HepG2 (cell line): ENCODE measurements around the gene ATF1.
"Not testable (repeated sequence)": the region's sequence is repeated elsewhere in the genome, so short reads cannot be mapped to it uniquely, and the experiment has no call there.

Experiments used
- ADNP ChIP-seq: sonication (generic); formaldehyde crosslinking; IDR thresholded peaks from 2 replicates; pipeline ENCODE4 v1.4.0; 2020; ENCODE audit warnings: missing genetic modification reagents
- ATF1 ChIP-seq: IDR thresholded peaks from 2 replicates; pipeline ENCODE4 v1.6.1; 2016; ENCODE audit warnings: mild to moderate bottlenecking, control low read depth
- CTCF ChIP-seq: sonication (generic); formaldehyde crosslinking; IDR thresholded peaks from 2 replicates; pipeline ENCODE4 v1.5.0; 2020; ENCODE audit warnings: mild to moderate bottlenecking, missing genetic modification reagents, moderate library complexity
- EP300 ChIP-seq, 3 experiments: sonication (generic) in 1 of 3; formaldehyde crosslinking in 1 of 3; IDR thresholded peaks; 2 replicates each; pipeline versions ENCODE4 v1.5.1 to v1.6.1; 2011 to 2020; ENCODE audit warnings: low read depth in 2 of 3, low read length in 2 of 3, borderline replicate concordance in 1 of 3, improper control_type of control experiment in 1 of 3, mild to moderate bottlenecking in 1 of 3, missing genetic modification reagents in 1 of 3, moderate library complexity in 1 of 3
- EZH2 ChIP-seq: conservative IDR thresholded peaks from 2 replicates; pipeline ENCODE4 v1.6.1; 2012; ENCODE audit warnings: mild to moderate bottlenecking, low read depth, low read length, moderate library complexity
- FOXM1 ChIP-seq: sonication (generic); formaldehyde crosslinking; IDR thresholded peaks from 2 replicates; pipeline ENCODE4 v1.5.0; 2020; ENCODE audit warnings: missing genetic modification reagents
- MAFK ChIP-seq, 2 experiments: IDR thresholded peaks in 1 of 2; conservative IDR thresholded peaks in 1 of 2; 2 replicates each; pipeline ENCODE4 v1.6.1; 2011; ENCODE audit warnings: improper control_type of control experiment in 2 of 2, low read length in 2 of 2
- NFE2L2 ChIP-seq: fragments of 150-350 bp; IDR thresholded peaks from 2 replicates; pipeline ENCODE4 v1.6.1; 2014; ENCODE audit warnings: low read length
- ZNF605 ChIP-seq: sonication (generic); formaldehyde crosslinking; IDR thresholded peaks from 2 replicates; pipeline ENCODE4 v1.8.0; 2022; ENCODE audit warnings: mild to moderate bottlenecking, missing genetic modification reagents
- ZNF678 ChIP-seq: sonication (generic); formaldehyde crosslinking; IDR thresholded peaks from 2 replicates; pipeline ENCODE4 v1.4.0; 2020; ENCODE audit warnings: mild to moderate bottlenecking, missing genetic modification reagents
- TF ChIP-seq, protein P1 (sequence below): IDR thresholded peaks from 2 replicates; pipeline ENCODE4 v1.6.1; 2016; ENCODE audit warnings: missing compliant biosample characterization, missing genetic modification reagents, borderline replicate concordance
- TF ChIP-seq, protein P2 (sequence below): sonication (generic); formaldehyde crosslinking; IDR thresholded peaks from 2 replicates; pipeline ENCODE4 v1.4.0; 2020; ENCODE audit warnings: missing genetic modification reagents, borderline replicate concordance

GRCh38 chr12:50833801-50834200 is 69.9 kb downstream of the ATF1 start:
- not testable (repeated sequence) for TF ChIP-seq NFE2L2; FOXM1 (CRISPR knock-in tag); CTCF; MAFK (conservative IDR thresholded peaks at IDR 0.05 in 1 of 2, IDR thresholded peaks at IDR 0.05 in 1 of 2; ENCODE audit: low read length in 2 of 2); ADNP (CRISPR knock-in tag); ZNF678; ZNF605 (CRISPR knock-in tag); EP300 (IDR thresholded peaks at IDR 0.05; ENCODE audit: low read depth in 2 of 2, low read length in 2 of 2); EP300 (CRISPR knock-in tag; IDR thresholded peaks at IDR 0.05; ENCODE audit: borderline replicate concordance); ATF1; EZH2
- TF ChIP-seq, protein P1, sequence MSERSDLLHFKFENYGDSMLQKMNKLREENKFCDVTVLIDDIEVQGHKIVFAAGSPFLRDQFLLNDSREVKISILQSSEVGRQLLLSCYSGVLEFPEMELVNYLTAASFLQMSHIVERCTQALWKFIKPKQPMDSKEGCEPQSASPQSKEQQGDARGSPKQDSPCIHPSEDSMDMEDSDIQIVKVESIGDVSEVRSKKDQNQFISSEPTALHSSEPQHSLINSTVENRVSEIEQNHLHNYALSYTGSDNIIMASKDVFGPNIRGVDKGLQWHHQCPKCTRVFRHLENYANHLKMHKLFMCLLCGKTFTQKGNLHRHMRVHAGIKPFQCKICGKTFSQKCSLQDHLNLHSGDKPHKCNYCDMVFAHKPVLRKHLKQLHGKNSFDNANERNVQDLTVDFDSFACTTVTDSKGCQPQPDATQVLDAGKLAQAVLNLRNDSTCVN (CRISPR knock-in tag), result not testable (repeated sequence)
- TF ChIP-seq, protein P2, sequence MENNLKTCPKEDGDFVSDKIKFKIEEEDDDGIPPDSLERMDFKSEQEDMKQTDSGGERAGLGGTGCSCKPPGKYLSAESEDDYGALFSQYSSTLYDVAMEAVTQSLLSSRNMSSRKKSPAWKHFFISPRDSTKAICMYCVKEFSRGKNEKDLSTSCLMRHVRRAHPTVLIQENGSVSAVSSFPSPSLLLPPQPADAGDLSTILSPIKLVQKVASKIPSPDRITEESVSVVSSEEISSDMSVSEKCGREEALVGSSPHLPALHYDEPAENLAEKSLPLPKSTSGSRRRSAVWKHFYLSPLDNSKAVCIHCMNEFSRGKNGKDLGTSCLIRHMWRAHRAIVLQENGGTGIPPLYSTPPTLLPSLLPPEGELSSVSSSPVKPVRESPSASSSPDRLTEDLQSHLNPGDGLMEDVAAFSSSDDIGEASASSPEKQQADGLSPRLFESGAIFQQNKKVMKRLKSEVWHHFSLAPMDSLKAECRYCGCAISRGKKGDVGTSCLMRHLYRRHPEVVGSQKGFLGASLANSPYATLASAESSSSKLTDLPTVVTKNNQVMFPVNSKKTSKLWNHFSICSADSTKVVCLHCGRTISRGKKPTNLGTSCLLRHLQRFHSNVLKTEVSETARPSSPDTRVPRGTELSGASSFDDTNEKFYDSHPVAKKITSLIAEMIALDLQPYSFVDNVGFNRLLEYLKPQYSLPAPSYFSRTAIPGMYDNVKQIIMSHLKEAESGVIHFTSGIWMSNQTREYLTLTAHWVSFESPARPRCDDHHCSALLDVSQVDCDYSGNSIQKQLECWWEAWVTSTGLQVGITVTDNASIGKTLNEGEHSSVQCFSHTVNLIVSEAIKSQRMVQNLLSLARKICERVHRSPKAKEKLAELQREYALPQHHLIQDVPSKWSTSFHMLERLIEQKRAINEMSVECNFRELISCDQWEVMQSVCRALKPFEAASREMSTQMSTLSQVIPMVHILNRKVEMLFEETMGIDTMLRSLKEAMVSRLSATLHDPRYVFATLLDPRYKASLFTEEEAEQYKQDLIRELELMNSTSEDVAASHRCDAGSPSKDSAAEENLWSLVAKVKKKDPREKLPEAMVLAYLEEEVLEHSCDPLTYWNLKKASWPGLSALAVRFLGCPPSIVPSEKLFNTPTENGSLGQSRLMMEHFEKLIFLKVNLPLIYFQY (CRISPR knock-in tag), result not testable (repeated sequence)
